Measurements from ENCODE around the gene NINJ1.

DNA sequence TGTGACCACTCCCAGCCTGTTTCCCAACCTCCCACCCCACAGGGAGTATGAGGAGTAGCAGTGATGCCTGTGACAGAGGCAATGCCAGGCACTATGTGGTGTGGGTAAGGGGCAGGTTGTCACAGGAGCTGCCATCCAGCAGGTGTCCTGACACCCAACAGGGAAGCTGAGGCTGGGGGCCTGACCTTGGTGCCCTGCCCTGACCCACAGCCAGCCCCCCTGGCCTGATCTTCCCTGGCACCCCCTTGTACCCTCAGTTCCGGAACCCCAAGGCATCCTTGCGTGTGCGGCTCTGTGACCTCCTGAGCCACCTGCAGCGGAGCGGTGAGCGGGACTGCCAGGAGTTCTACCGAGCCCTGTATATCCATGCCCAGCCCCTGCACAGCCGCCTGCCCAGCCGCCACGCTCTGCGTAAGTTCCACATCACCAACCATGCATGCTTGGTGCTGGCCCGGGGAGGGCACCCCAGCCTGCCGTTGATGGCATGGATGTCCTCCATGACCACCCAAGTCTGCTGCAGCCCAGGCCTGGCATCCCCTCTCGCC is 23.7 kb downstream of the NINJ1 start:
- TF ChIP-seq POLR2A (IDR thresholded peaks at IDR 0.05; ENCODE audit: low read length) (no peak), GATA1 (IDR thresholded peaks at IDR 0.05; ENCODE audit: low read depth, low read length) (no peak)
